Osteoblast (primary cell): ENCODE data around the gene NDUFS5. TPM values are rescaled to one million over a fixed set of nuclear protein-coding genes. Genes with fewer than 3 reads are reported as not detected.
A peak's percentile ranks its signal among the peaks of the same experiment; 100 is the strongest.

ENCODE experiments used
- DNase-seq: peaks from one replicate; pipeline ENCODE4 v3.0.0; 2011; ENCODE audit warnings: low spot score, mixed read lengths; ENCODE audit not compliant: insufficient read length; ENCODE audit errors: missing footprints
- H2AFZ ChIP-seq: 2 replicates; pipeline ENCODE4 v1.6.0; 2011; ENCODE audit warnings: mild to moderate bottlenecking, low read length
- H3K27ac ChIP-seq: 2 replicates; pipeline ENCODE4 v1.5.1; 2011; ENCODE audit warnings: mild to moderate bottlenecking, low read depth, low read length, moderate library complexity
- H3K27me3 ChIP-seq: 2 replicates; pipeline ENCODE4 v1.6.0; 2012; ENCODE audit warnings: mild to moderate bottlenecking, control low read depth, inconsistent platforms, low read length, moderate library complexity; ENCODE audit not compliant: insufficient read depth
- H3K36me3 ChIP-seq: 2 replicates; pipeline ENCODE4 v1.5.1; 2011; ENCODE audit warnings: mild to moderate bottlenecking, low read length, control low read depth, moderate library complexity; ENCODE audit not compliant: insufficient read depth
- H3K4me1 ChIP-seq: 2 replicates; pipeline ENCODE4 v1.5.1; 2011; ENCODE audit warnings: mild to moderate bottlenecking, low read length, control low read depth, moderate library complexity; ENCODE audit not compliant: insufficient read depth
- H3K4me2 ChIP-seq: 2 replicates; pipeline ENCODE4 v1.6.0; 2011; ENCODE audit warnings: mild to moderate bottlenecking, low read length; ENCODE audit not compliant: insufficient read depth
- H3K4me3 ChIP-seq: fragments of 200-600 bp; sonication (generic); 3 replicates; pipeline ENCODE4 v1.5.1; 2012; ENCODE audit warnings: mild to moderate bottlenecking, low read length, inconsistent platforms; ENCODE audit not compliant: insufficient read depth
- H3K79me2 ChIP-seq: 2 replicates; pipeline ENCODE4 v1.6.0; 2012; ENCODE audit warnings: mild to moderate bottlenecking, low read length, control low read depth, inconsistent platforms; ENCODE audit not compliant: insufficient read depth
- H3K9me3 ChIP-seq: 2 replicates; pipeline ENCODE4 v1.5.1; 2011; ENCODE audit warnings: low read depth, low read length, control low read depth
- H4K20me1 ChIP-seq: 2 replicates; pipeline ENCODE4 v1.6.0; 2012; ENCODE audit warnings: mild to moderate bottlenecking, low read length, control low read depth; ENCODE audit not compliant: insufficient read depth
- total RNA-seq: library from RNA; depleted of rRNA; stranded (reverse); fragments of >200 nt; gene quantifications from 2 replicates; pipeline ENCODE4 v1.2.3, GENCODE V29; 2012
- TF ChIP-seq, protein P1 (sequence below): IDR thresholded peaks from 2 replicates; pipeline ENCODE4 v1.5.1; 2011; ENCODE audit warnings: mild to moderate bottlenecking, low read depth, low read length, moderate library complexity; ENCODE audit errors: extremely low read depth

NDUFS5 gene
- total RNA-seq, 1 donor, result 240 TPM

DNA sequence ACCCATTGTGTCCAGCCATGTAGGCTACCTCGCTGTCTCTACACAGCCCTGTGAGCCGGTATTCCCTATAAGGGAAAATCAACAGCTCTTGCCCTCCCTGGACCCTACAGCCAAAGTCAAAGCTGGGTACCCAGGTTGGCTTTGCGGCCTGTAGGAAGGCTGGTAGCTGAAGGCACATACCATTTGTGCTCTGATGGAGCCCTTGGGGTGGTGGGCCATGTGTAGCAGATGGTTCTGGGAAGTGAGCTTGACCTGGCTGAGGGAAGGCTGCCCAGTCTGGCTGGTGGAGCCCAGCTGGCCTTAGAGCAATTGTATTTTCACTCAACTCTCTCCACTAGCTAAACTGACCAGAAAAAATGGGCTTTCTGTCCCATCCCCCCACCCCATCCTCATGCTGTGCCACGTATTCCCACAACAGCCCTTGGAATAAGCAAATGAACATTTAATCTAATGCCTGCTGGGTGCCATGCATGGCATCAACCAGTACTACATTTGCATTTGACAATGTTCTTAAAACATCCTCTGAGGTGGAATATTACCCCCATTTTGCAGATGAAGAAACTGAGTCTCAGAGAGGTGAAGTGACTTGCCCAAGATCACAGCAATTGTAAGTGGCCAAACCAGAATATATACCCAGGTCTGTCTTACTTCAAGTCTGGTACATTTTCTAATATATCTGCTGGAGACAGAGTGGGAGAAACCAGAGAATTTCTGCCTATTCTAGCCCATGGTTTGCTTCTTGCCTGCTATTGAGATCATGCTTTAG is 56.8 kb downstream of the NDUFS5 start:
- Histone ChIP-seq H3K4me2 (no peak overlapping the region), H3K36me3 (no peaks in the 10 kb centered on the region), H3K4me3 (no peak overlapping the region), H4K20me1 (no peaks in the 10 kb centered on the region), H3K9me3 (no peaks in the 10 kb centered on the region), H3K4me1 (peaks cover 16% of the 10 kb centered on the region), H3K27me3 (peaks cover 14% of the 10 kb centered on the region), H3K79me2 (no peaks in the 10 kb centered on the region), H2AFZ (no peak overlapping the region), H3K27ac (no peak overlapping the region)
- peak; percentile 35 for DNase-seq
- TF ChIP-seq, protein P1, sequence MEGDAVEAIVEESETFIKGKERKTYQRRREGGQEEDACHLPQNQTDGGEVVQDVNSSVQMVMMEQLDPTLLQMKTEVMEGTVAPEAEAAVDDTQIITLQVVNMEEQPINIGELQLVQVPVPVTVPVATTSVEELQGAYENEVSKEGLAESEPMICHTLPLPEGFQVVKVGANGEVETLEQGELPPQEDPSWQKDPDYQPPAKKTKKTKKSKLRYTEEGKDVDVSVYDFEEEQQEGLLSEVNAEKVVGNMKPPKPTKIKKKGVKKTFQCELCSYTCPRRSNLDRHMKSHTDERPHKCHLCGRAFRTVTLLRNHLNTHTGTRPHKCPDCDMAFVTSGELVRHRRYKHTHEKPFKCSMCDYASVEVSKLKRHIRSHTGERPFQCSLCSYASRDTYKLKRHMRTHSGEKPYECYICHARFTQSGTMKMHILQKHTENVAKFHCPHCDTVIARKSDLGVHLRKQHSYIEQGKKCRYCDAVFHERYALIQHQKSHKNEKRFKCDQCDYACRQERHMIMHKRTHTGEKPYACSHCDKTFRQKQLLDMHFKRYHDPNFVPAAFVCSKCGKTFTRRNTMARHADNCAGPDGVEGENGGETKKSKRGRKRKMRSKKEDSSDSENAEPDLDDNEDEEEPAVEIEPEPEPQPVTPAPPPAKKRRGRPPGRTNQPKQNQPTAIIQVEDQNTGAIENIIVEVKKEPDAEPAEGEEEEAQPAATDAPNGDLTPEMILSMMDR, result no peak

DNA sequence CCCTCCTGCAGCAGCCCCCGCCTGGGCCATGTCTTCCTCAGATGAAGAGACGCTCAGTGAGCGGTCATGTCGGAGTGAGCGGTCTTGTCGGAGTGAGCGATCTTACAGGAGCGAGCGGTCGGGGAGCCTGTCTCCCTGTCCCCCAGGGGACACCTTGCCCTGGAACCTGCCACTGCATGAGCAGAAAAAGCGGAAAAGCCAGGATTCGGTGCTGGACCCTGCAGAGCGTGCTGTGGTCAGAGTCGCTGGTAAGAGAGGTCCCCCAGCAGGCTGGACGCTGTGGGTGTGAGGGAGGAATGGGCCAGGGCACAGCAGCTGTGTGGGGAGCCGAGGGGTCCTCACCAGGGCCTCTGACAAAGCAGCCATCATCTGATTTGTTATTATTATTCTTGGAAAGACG is 58.0 kb downstream of the NDUFS5 start:
- Histone ChIP-seq H3K27me3 (peaks cover 14% of the 10 kb centered on the region), H3K4me2 (no peak overlapping the region), H3K4me1 (peaks cover 16% of the 10 kb centered on the region), H3K27ac (no peak overlapping the region), H4K20me1 (no peaks in the 10 kb centered on the region), H3K36me3 (no peaks in the 10 kb centered on the region), H3K9me3 (no peaks in the 10 kb centered on the region), H2AFZ (no peak overlapping the region), H3K4me3 (no peak overlapping the region), H3K79me2 (no peaks in the 10 kb centered on the region)
- TF ChIP-seq, protein P1, result no peak
- no peak for DNase-seq

Other genes starting within 250 kb of the NDUFS5 start
- gene RRAGC, start 166.6 kb upstream of the NDUFS5 start, total RNA-seq, result 57.9 and 64.5 TPM in 2 replicates
- 2.1 and 2.5 TPM in 2 replicates for gene MYCBP, start 153.0 kb upstream of the NDUFS5 start, total RNA-seq
- not detected in 2 replicates for gene GJA9, start 144.8 kb upstream of the NDUFS5 start, total RNA-seq
- gene RHBDL2, start 84.5 kb upstream of the NDUFS5 start, total RNA-seq, result 0.59 and 0.72 TPM in 2 replicates
- gene AKIRIN1, start 35.1 kb upstream of the NDUFS5 start, total RNA-seq, result 35.1 and 42.1 TPM in 2 replicates
- gene MACF1, start 178.3 kb downstream of the NDUFS5 start, total RNA-seq, result 377 and 424 TPM in 2 replicates